HepG2 (cell line): ENCODE results near the gene PRKAR1A. TPM values are rescaled to one million over a fixed set of nuclear protein-coding genes. Genes with fewer than 3 reads are reported as not detected.

Source experiments
- BORCS8-MEF2B ChIP-seq: sonication (generic); formaldehyde crosslinking; IDR thresholded peaks from 2 replicates; pipeline ENCODE4 v1.8.0; 2022; ENCODE audit warnings: mild to moderate bottlenecking, missing genetic modification reagents
- CBFB ChIP-seq: sonication (generic); formaldehyde crosslinking; IDR thresholded peaks from 2 replicates; pipeline ENCODE4 v1.4.0; 2020; ENCODE audit warnings: missing genetic modification reagents
- CENPT ChIP-seq: sonication (generic); formaldehyde crosslinking; IDR thresholded peaks from 2 replicates; pipeline ENCODE4 v1.8.0; 2022; ENCODE audit warnings: low read depth, mild to moderate bottlenecking, moderate library complexity, missing genetic modification reagents
- ESRRA ChIP-seq: sonication (generic); formaldehyde crosslinking; IDR thresholded peaks from 2 replicates; pipeline ENCODE4 v1.5.1; 2020; ENCODE audit warnings: mild to moderate bottlenecking, low read depth, missing genetic modification reagents
- FOSL1 ChIP-seq: sonication (generic); formaldehyde crosslinking; IDR thresholded peaks from 2 replicates; pipeline ENCODE4 v1.9.0; 2021; ENCODE audit warnings: missing genetic modification reagents, borderline replicate concordance
- FOXM1 ChIP-seq: sonication (generic); formaldehyde crosslinking; IDR thresholded peaks from 2 replicates; pipeline ENCODE4 v1.5.0; 2020; ENCODE audit warnings: missing genetic modification reagents
- FOXO1 ChIP-seq: sonication (generic); formaldehyde crosslinking; IDR thresholded peaks from 2 replicates; pipeline ENCODE4 v1.4.0; 2020; ENCODE audit warnings: missing genetic modification reagents
- GABPB1 ChIP-seq: IDR thresholded peaks from 2 replicates; pipeline ENCODE4 v1.6.1; 2016; ENCODE audit warnings: mild to moderate bottlenecking, missing genetic modification reagents, moderate library complexity, missing compliant biosample characterization
- GATAD1 ChIP-seq: IDR thresholded peaks from 2 replicates; pipeline ENCODE4 v1.6.1; 2016; ENCODE audit warnings: missing genetic modification reagents, missing compliant biosample characterization
- HHEX ChIP-seq: IDR thresholded peaks from 2 replicates; pipeline ENCODE4 v1.6.1; 2016; ENCODE audit warnings: control low read depth
- HMGA1 ChIP-seq: sonication (generic); formaldehyde crosslinking; conservative IDR thresholded peaks from 2 replicates; pipeline ENCODE4 v1.4.0; 2020; ENCODE audit warnings: missing genetic modification reagents
- IKZF4 ChIP-seq: sonication (generic); formaldehyde crosslinking; IDR thresholded peaks from 2 replicates; pipeline ENCODE4 v1.5.1; 2020; ENCODE audit warnings: borderline replicate concordance, mild to moderate bottlenecking, low read depth, missing genetic modification reagents; ENCODE audit errors: not compliant biosample characterization
- MBD4 ChIP-seq: IDR thresholded peaks from 2 replicates; pipeline ENCODE4 v1.6.1; 2012; ENCODE audit warnings: low read length, inconsistent platforms, borderline replicate concordance
- MED13 ChIP-seq: sonication (generic); formaldehyde crosslinking; IDR thresholded peaks from 2 replicates; pipeline ENCODE4 v1.5.0; 2020; ENCODE audit warnings: missing genetic modification reagents
- RCOR2 ChIP-seq: IDR thresholded peaks from 2 replicates; pipeline ENCODE4 v1.6.1; 2016; ENCODE audit warnings: missing biosample characterization, missing genetic modification reagents
- SIX4 ChIP-seq: sonication (generic); formaldehyde crosslinking; IDR thresholded peaks from 2 replicates; pipeline ENCODE4 v1.4.0; 2020; ENCODE audit warnings: missing genetic modification reagents
- SNAPC2 ChIP-seq: sonication (generic); formaldehyde crosslinking; IDR thresholded peaks from 2 replicates; pipeline ENCODE4 v1.8.1; 2022; ENCODE audit warnings: mild to moderate bottlenecking, missing genetic modification reagents
- ZKSCAN5 ChIP-seq: sonication (generic); formaldehyde crosslinking; IDR thresholded peaks from 2 replicates; pipeline ENCODE4 v1.5.1; 2020; ENCODE audit warnings: mild to moderate bottlenecking, missing genetic modification reagents
- ZNF232 ChIP-seq: sonication (generic); formaldehyde crosslinking; IDR thresholded peaks from 2 replicates; pipeline ENCODE4 v1.4.0; 2020; ENCODE audit warnings: missing genetic modification reagents, borderline replicate concordance
- ZNF431 ChIP-seq: sonication (generic); formaldehyde crosslinking; IDR thresholded peaks from 2 replicates; pipeline ENCODE4 v1.9.0; 2022; ENCODE audit warnings: missing genetic modification reagents, low read depth, mild to moderate bottlenecking, borderline replicate concordance
- ZNF563 ChIP-seq: sonication (generic); formaldehyde crosslinking; IDR thresholded peaks from 2 replicates; pipeline ENCODE4 v1.8.0; 2022; ENCODE audit warnings: mild to moderate bottlenecking, moderate library complexity, missing genetic modification reagents
- ZNF678 ChIP-seq: sonication (generic); formaldehyde crosslinking; IDR thresholded peaks from 2 replicates; pipeline ENCODE4 v1.4.0; 2020; ENCODE audit warnings: mild to moderate bottlenecking, missing genetic modification reagents
- polyA plus RNA-seq, 8 experiments: library from polyadenylated mRNA; depleted of rRNA in 3 of 8; stranded (reverse) in 7 of 8; unstranded in 1 of 8; fragments of >200 nt; fragmentation: Illumina TruSeq in 4 of 8; extraction: Trizol in 4 of 8; gene quantifications; 2 replicates each; pipeline versions ENCODE4 v1.2.1 to v1.2.3, GENCODE V29; 2011 to 2016; ENCODE audit warnings: low read depth in 4 of 8, missing spikeins in 1 of 8, mixed read lengths in 1 of 8; ENCODE audit not compliant: insufficient read depth in 1 of 8
- total RNA-seq, 5 experiments: library from RNA; depleted of rRNA; stranded (reverse); fragments of >200 nt; fragmentation: Illumina TruSeq; extraction: Trizol; gene quantifications; 2 replicates each; pipeline ENCODE4 v1.2.3, GENCODE V29; 2016; ENCODE audit warnings: low read depth in 1 of 5
- TF ChIP-seq, protein P1 (sequence below): sonication (generic); formaldehyde crosslinking; IDR thresholded peaks from 2 replicates; pipeline ENCODE4 v1.8.0; 2023; ENCODE audit warnings: mild to moderate bottlenecking, missing genetic modification reagents
- TF ChIP-seq, protein P2 (sequence below): sonication (generic); formaldehyde crosslinking; IDR thresholded peaks from 2 replicates; pipeline ENCODE4 v1.8.0; 2022; ENCODE audit warnings: mild to moderate bottlenecking, missing genetic modification reagents, borderline replicate concordance
- TF ChIP-seq, protein P3 (sequence below): sonication (generic); formaldehyde crosslinking; IDR thresholded peaks from 2 replicates; pipeline ENCODE4 v1.4.0; 2020; ENCODE audit warnings: mild to moderate bottlenecking, missing genetic modification reagents
- TF ChIP-seq, protein P4 (sequence below): sonication (generic); formaldehyde crosslinking; IDR thresholded peaks from 2 replicates; pipeline ENCODE4 v1.4.0; 2020; ENCODE audit warnings: missing genetic modification reagents

Gene PRKAR1A
- total and polyA plus RNA-seq, 2 of the 13 experiments (the other 11 are each of a cell fraction or from before 2014, with no cell fraction given): 265 to 266 TPM

DNA sequence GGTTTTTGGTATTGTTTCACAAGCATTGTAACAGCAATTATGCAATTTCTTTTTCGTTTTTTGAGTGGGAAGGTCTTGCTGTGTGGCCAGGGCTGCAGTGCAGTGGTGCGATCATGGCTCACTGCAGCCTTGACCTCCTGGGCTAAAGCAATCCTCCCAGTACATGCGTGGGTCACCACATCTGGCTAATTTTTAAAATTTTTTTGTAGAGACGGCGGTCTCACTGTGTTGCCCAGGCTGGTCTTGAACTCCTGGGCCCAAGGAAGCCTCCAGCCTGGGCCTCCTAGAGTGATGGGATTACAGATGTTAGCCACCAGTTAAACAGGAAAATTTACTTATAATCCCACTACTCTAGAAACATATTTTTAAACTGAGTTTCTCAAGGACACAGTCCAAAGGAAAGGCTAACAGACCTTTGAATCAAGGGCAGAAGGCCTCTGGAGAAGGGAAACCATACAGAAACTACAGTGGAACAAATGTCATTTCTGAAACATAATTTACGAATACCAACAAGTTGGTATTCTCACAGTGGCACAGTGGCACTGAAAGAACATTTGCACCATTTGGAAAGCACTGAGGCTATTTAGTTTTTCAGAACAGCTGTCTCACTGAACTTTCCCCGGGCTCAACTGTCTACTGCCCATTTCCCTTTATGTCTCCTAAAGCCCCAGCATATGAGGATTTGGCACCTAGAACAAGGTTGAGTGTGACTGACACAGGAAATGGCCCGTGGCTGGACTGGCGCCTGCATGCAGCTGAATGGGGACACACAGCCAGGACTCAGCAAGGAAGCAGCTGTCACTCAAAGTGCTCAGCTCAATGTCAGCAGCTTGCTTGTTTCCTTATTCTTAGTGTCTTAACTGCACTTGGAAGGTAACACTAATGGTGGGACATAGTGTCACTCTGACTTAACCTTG is 2.8 kb upstream of the PRKAR1A start (continued):
- no peak for TF ChIP-seq HMGA1 (CRISPR knock-in tag)
- TF ChIP-seq IKZF4 (CRISPR knock-in tag): no peak
- peak; percentile 40 for TF ChIP-seq FOXO1 (CRISPR knock-in tag)
- TF ChIP-seq, protein P1, sequence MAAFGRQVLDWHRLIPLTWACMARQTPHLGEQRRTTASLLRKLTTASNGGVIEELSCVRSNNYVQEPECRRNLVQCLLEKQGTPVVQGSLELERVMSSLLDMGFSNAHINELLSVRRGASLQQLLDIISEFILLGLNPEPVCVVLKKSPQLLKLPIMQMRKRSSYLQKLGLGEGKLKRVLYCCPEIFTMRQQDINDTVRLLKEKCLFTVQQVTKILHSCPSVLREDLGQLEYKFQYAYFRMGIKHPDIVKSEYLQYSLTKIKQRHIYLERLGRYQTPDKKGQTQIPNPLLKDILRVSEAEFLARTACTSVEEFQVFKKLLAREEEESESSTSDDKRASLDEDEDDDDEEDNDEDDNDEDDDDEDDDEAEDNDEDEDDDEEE (CRISPR knock-in tag): no peak; the same call in 1 of the 2 replicates
- TF ChIP-seq, protein P2, sequence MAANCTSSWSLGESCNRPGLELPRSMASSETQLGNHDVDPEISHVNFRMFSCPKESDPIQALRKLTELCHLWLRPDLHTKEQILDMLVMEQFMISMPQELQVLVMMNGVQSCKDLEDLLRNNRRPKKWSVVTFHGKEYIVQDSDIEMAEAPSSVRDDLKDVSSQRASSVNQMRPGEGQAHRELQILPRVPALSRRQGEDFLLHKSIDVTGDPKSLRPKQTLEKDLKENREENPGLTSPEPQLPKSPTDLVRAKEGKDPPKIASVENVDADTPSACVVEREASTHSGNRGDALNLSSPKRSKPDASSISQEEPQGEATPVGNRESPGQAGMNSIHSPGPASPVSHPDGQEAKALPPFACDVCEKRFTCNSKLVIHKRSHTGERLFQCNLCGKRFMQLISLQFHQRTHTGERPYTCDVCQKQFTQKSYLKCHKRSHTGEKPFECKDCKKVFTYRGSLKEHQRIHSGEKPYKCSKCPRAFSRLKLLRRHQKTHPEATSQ: no peak
- TF ChIP-seq GATAD1 (CRISPR knock-in tag): peak; percentile 33; the same call in 1 of the 2 replicates
- no peak for TF ChIP-seq SNAPC2 (CRISPR knock-in tag)
- TF ChIP-seq FOXM1 (CRISPR knock-in tag): no peak
- TF ChIP-seq RCOR2 (CRISPR knock-in tag): peak; percentile 44; the same call in 1 of the 2 replicates
- TF ChIP-seq ZNF232: 0 out of 2 replicates have a peak, but pooled peaks have one; percentile 34
- TF ChIP-seq, protein P3, sequence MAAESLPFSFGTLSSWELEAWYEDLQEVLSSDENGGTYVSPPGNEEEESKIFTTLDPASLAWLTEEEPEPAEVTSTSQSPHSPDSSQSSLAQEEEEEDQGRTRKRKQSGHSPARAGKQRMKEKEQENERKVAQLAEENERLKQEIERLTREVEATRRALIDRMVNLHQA (CRISPR knock-in tag): no peak
- TF ChIP-seq ZNF563: no peak
- TF ChIP-seq MED13 (CRISPR knock-in tag): no peak
- no peak for TF ChIP-seq HHEX (CRISPR knock-in tag)
- 0 out of 2 replicates have a peak, but pooled peaks have one; percentile 33 for TF ChIP-seq ZNF431 (CRISPR knock-in tag)
- peak; percentile 37; the same call in 1 of the 2 replicates for TF ChIP-seq GABPB1
- TF ChIP-seq MBD4: no peak
- TF ChIP-seq SIX4: 0 out of 2 replicates have a peak, but pooled peaks have one; percentile 18
- no peak for TF ChIP-seq ZKSCAN5 (CRISPR knock-in tag)
- no peak for TF ChIP-seq FOSL1
- TF ChIP-seq CENPT (CRISPR knock-in tag): no peak
- no peak for TF ChIP-seq CBFB (CRISPR knock-in tag)
- TF ChIP-seq ESRRA: 0 out of 2 replicates have a peak, but pooled peaks have one; percentile 68
- TF ChIP-seq, protein P4, sequence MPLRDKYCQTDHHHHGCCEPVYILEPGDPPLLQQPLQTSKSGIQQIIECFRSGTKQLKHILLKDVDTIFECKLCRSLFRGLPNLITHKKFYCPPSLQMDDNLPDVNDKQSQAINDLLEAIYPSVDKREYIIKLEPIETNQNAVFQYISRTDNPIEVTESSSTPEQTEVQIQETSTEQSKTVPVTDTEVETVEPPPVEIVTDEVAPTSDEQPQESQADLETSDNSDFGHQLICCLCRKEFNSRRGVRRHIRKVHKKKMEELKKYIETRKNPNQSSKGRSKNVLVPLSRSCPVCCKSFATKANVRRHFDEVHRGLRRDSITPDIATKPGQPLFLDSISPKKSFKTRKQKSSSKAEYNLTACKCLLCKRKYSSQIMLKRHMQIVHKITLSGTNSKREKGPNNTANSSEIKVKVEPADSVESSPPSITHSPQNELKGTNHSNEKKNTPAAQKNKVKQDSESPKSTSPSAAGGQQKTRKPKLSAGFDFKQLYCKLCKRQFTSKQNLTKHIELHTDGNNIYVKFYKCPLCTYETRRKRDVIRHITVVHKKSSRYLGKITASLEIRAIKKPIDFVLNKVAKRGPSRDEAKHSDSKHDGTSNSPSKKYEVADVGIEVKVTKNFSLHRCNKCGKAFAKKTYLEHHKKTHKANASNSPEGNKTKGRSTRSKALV (CRISPR knock-in tag): peak; percentile 44; the same call in 1 of the 2 replicates
- TF ChIP-seq ZNF678 (CRISPR knock-in tag): no peak
- TF ChIP-seq BORCS8-MEF2B (CRISPR knock-in tag): 0 out of 2 replicates have a peak, but pooled peaks have one; percentile 18
